HG02840 (cell line): ENCODE data around the gene USP10.
"Not testable (repeated sequence)": the region's sequence is repeated elsewhere in the genome, so short reads cannot be mapped to it uniquely, and the experiment has no call there.

ENCODE experiments used
- ATAC-seq: cut with Tn5 transposase; IDR thresholded peaks from one replicate; pipeline ENCODE4 v1.9.1; 2021; ENCODE audit warnings: mild to moderate bottlenecking, moderate library complexity, moderate number of reproducible peaks; ENCODE audit not compliant: unreplicated experiment, low FRiP score

Gene USP10

GRCh38 chr16:84692451-84693214, 7.2 kb upstream of the USP10 start:
- ATAC-seq, result no peak

DNA sequence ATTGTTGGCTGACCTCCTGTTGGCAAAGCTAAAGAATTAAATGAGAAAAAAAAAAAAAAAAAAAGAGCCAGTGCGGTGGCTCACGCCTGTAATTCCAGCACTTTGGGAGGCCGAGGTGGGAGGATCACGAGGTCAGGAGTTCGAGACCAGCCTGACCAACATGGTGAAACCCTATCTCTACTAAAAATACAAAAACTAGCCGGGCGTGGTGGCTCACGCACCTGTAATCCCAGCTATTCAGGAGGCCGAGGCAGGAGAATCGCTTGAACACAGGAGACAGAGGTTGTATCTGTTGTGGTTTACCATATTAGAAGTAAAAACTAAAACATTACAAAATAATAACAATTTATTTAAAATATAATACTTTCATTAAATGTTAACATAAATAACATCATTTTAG, 5.9 kb upstream of the USP10 start:
- ATAC-seq, result not testable (repeated sequence)

- ATAC-seq, result no peak
These were observed 4.8 kb upstream of the USP10 start for GRCh38 chr16:84694980-84695379.

- ATAC-seq, result no peak
These were observed 571 bp upstream of the USP10 start for GRCh38 chr16:84699147-84699711.

DNA sequence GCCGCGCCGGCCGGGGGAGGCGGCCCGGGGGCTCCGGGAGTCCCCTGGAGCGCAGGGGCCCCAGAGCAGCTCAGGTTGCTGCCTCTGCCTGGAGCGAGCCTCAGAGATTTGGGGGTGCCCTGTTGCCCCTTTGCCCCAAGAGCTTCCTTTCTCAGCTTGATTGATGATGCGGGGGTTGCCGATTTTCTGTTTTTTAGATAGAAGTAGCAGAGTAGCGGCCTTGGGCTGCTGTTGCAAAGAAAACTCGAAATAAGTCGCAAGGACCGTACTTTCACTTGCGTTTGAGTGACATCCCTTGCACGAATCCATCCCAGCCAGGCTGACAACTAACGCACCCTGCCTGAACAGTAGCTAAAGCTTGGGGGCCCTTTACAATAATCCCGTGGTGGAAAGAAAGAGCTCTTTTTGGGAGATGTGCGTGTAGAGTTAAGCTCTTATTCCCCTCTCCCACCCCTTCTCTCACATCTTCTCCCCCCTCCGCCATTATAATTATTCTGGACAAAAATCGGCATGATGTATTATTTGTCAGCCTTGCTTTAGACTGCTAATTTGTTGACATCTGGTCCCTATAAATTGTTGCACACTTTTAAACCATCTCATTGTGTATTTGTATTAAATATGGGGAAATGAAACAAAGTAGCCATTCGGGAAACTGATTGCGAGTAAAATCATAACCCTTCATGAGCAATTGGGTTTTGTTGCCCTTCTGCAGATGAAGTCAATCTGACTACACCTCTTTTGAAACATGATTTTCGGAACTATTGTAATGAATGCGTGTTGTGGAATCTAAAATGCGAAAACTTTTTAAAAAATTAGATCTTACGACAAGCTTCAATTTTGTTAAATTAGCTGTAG, 873 bp downstream of the USP10 start:
- ATAC-seq, result peak; percentile 32

DNA sequence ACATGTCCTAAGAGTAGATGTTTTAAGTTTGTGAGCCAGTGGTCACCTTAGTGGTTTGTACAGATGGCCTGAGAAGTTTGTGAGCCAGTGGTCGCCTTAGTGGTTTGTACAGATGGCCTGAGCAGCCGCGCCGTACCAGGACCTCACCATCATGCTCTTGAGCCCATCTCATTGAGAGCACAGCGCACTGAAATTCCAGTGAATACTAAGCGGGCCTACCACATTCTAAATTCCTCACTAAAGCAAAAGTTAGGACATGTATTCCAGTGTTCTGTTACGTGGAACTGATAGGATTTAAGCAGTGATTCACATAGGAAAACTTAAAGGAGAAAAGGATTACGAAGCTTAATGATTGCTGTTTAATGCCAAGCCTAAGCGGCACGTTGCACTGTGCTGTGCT, 3.9 kb downstream of the USP10 start:
- ATAC-seq, result no peak

- ATAC-seq, result no peak
These were observed 4.5 kb downstream of the USP10 start for GRCh38 chr16:84704253-84704652.

GRCh38 chr16:84706856-84707255, 7.1 kb downstream of the USP10 start:
- ATAC-seq, result no peak

GRCh38 chr16:84709609-84710008, 9.8 kb downstream of the USP10 start:
- ATAC-seq, result no peak

DNA sequence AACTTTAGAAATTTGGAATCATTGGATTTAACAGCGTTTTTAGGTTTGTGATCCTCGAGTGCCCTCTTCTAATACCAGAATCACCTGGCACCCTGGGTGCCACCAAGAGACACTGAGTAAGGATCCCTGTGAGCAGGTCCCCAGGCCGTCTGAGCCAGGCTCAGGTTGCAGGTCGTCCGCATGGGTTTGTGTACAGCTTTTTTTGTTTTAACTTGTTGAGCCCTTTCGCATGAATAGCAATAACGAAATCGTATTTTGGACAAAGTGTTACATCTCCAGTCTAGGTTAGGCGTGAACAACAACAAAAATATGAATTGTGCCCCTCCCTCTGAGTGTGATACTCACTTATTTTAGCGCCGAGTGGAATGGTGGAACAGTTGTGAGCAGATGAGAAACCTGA, 10.9 kb downstream of the USP10 start:
- ATAC-seq, result no peak

- no peak for ATAC-seq
These were observed 12.4 kb downstream of the USP10 start for GRCh38 chr16:84712138-84712671.

- ATAC-seq, result no peak
These were observed 13.3 kb downstream of the USP10 start for GRCh38 chr16:84712801-84713775.

DNA sequence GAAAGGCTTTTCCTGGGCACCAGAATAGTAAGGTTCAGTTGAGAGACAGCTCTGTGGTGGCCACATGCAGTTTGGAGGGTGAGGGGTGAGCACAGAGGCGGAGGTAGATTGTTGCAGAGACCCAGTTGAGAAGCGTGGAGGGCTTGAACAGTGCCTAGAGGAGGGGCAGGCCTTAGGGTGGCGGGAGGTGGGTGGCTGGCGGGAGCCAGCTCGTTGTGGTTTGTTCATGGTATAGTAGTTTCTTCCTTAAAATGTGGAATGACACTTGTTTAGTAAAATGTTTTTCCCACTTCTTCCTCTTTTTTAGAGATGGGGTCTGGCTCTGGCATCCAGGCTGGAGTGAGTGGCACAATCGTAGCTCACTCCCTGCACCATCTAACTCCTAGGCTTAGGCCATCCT, 14.2 kb downstream of the USP10 start:
- no peak for ATAC-seq

DNA sequence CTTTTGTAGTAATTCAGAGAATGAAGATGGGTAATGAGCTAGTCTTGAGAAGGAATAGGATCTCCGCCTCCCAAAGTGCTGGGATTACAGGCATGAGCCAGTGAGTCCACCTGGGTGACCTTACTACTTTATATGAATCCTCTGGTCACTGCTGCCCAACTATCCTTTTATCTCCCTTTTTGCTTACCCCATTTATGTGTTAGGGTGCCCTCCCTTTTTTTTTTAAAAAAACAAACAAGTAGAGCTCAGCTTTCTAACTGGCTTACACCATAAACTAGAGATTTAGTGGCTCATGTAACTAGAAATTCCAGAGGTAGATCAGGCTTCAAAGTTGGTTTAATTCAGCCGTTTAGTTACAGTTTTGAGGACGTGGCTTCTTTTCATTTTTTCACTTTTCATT, 15.6 kb downstream of the USP10 start:
- ATAC-seq, result no peak

DNA sequence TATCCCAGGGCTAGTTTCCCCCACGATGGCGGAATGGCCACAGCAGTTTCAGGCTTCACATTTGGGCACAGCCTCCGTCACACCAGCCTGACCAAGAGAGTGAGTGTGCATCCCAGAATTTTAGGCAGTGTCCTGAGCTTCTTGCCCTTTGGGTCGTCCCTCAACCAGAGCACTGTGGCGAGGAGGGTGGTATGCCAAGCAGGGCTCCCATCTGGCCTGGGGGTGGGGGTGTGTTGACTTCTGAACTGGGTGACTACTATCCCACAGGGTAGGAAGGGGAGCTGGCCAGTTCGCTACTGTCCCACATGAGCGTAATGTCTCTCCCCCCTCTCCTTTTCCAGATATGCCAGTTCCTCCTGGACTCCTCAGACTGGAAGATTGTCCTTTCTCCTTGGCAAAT, 16.1 kb downstream of the USP10 start:
- ATAC-seq, result no peak

GRCh38 chr16:84716740-84717139, 16.9 kb downstream of the USP10 start:
- ATAC-seq, result no peak

GRCh38 chr16:84717484-84717883, 17.7 kb downstream of the USP10 start:
- no peak for ATAC-seq

- no peak for ATAC-seq
These were observed 20.4 kb downstream of the USP10 start for GRCh38 chr16:84720177-84720579.

DNA sequence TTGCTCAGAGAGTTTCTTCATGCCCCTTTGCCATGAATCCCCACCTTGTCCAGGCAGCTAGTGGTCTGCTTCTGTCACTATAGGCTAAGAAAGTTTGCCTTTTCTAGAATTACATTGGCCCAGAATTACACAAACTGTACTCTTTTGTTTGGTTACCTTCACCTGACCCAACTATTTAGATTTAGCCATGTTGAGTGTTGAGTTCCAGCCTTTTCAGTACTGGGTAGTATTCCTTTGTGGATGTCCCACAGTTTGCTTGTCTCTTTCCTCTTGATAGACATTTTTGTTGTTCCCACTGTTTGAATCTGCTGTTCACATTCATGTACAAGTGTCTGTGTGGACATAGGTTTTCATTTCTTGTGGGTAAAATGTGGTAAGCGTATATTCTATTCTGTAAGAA, 22.3 kb downstream of the USP10 start:
- ATAC-seq, result no peak

DNA sequence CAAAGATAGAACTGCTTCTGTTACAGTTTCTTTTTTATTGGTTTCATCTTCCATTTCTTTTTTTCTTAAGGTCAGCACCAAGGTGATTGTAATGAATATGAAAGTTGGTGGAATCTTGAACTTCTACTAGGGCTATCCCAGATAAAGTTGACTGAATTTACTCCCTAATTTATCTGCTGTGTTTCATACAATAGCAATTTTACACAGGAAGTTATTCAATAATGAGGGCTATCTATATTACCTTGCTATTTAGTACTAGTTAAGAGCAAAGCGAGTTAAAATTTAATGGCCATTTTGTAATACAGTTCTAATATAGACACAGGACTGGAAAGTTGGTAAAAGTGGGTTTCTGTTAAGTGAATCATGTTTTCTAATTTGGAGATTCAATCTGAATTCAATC, 24.1 kb downstream of the USP10 start:
- ATAC-seq, result no peak
